Suppressor macrophage (primary cell): ENCODE data around the gene MCF2L2.
"Not testable (repeated sequence)": the region's sequence is repeated elsewhere in the genome, so short reads cannot be mapped to it uniquely, and the experiment has no call there.

Experiments used
- DNase-seq, 4 experiments: peaks; one replicate each; pipeline ENCODE4 v3.0.0-alpha.2; 2020 to 2022

The MCF2L2 gene

DNA sequence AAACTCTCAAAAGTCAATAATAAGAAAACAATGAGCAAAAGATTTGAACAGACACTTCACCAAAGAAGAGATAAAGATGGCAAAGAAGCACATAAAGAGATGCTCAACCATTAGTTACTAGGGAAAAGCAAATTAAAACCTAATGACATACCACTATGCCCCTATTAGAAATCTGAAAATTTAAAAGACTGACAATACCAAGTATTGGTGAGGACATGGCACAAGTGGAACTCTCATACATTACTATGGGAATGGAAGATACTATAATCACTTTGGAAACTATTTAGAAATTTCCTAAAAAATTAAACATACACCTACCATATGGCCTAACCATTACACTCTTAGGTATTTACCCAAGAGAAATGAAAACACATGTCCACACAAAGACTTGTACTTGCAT, 230.7 kb downstream of the MCF2L2 start:
- DNase-seq: no peak

DNA sequence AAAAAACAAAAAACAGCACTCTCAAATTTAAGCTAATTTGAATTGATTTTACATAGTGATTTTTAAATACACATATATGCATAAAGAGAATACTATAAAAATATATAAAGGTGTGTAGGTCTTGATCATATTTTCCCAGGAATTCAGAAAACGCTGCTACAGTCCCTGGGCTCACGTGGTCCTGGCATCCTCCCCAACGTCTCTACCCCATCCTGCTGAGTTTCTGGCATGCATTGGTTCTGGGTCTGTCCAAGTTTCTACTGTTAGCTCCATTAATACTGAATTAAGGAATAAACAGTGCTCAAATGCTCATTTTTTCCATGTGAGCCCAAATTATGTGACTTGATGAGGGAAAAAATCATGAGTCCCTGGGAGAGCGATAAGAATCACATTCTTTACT, 233.2 kb downstream of the MCF2L2 start:
- DNase-seq: no peak

DNA sequence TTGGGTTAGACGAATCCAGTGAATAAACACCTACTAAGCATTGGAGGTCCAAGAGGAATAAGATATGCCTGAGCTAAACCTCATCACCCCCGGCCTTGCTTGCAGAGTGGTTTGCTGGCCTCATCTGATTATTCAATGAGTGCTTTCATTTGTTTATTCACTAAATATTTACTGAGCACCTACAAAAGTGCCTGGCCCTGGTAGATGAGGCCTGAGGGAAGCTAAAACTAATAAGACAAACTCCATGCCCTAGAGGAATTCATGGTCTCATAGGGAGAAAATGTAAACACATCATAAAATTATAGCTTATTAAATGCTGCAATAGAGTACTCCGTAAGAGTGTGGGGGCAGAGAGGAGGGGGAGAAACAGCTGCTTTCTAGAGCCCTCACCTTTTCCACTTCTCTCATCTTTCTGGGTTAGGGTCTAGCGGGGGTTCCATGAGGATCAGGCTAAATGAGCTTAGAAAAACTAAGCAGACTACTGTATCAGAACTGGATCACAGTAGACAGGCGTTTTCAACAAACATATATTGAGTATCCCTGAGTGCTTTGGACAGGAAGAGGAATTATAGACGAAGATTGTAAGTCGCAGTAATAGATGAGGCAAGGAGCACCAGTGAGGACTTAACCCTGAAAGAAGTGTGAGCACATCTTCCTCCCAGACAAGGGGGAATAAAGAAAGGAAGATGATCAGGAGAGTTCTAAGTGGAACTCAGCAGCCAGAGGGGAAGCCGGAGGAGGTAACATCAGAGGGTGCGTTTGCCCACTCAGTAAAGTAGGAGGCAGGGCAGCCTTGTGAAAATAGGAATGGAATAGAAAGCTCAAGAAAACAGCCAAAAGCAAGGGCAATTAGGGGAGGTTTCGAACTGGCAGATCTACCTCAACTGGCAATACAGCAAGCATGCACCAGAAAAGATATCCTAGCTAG, 234.4 kb downstream of the MCF2L2 start:
- DNase-seq: peak; percentile 13 to 55 (median 52)

DNA sequence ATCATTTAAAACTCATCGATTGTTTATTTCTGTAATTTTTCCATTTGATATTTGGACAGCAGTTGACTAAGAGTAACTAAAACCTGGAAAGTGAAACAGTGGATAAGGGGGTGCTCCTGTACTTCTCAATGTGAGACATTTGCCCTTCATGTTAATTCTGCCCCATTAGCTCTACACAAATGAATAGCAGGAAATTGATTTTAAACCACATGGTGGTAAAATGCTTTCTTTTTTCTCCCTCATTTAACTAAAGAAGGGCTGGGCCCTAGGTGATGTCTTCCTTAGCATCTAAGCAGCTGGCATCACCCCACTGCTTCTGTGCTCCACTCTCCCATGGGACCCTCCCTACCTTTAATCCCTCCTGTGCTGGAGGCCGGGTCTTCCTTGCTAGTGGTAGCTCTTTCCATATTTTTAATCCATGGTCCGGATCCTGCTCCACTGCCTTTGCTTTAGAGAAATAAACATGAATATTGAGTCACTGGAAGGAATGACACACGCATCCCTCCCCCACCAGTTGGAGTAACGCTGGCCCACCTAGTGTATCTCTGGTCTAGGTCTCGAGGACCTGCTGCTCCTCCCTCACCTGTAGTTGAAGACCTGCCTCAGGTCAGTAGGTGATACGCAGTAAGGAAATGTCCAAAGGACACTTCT, 235.6 kb downstream of the MCF2L2 start:
- no peak for DNase-seq

DNA sequence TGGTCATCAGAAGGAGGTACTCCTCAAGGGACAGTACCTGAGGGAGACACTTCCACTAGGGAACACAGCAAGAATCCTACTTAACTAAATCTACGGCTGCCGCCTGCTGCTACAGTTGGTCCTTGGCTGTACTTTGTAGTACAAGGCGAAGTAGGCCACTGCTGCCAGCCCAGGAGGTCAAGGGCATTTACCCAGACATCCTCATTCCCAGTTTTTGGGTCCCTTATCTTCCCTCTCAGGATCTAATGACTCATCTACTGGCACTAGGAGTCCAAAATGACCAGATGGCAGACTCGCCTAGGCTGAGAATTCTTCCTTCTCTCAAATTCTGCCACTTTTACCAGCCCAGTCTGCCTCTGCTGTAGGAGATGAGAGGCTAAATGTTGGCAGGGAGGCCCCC, 238.8 kb downstream of the MCF2L2 start:
- no peak for DNase-seq

DNA sequence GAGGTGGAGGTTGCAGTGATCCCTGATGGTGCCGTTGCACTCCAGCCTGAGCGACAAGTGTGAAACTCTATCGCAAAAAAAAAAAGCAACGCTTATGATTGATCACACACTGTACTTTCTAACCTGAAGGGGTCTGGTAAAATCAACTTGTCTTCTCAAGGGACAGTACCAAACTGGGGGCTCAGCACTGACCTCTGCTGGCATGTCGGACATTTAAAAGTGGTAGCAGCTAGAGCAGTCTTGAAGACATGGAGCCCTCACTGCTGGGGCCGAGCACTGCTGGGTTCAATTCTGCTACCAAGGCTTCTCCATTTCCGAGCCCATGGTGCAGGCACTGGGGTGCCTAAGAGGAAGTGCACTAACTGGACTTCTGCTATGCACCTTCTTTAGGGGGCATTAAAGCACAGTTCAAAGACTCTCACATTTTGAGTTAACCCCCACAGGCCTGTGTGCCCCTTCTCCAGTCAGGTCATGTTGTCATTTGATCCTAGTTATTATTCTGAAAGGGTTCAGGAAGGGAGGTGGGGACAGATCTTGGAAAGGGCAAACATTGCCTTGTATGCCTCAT, 239.4 kb downstream of the MCF2L2 start:
- peak; percentile 50 to 71 (median 58) for DNase-seq

DNA sequence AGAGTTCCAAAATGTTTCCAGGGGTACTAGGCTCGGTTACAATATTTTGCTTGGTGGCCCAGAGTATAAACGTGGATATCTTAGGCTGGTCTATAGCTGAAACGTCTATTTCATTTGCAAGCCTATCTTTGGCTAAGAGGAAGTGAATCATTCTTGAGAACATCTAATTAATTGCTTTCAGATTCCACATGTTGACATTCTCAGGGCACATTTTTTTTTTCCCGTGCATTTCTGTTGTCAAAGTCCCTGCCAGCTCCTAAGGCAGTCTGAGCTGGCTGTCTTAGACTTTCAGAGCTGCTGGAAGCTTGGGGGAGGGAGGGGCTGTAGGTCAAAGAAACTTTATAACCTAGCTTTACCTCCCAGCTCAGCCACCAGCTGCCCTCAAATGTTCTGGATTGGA, 242.7 kb downstream of the MCF2L2 start:
- DNase-seq: peak in 3 of 4 experiments; percentile 13 to 54 (median 53)

DNA sequence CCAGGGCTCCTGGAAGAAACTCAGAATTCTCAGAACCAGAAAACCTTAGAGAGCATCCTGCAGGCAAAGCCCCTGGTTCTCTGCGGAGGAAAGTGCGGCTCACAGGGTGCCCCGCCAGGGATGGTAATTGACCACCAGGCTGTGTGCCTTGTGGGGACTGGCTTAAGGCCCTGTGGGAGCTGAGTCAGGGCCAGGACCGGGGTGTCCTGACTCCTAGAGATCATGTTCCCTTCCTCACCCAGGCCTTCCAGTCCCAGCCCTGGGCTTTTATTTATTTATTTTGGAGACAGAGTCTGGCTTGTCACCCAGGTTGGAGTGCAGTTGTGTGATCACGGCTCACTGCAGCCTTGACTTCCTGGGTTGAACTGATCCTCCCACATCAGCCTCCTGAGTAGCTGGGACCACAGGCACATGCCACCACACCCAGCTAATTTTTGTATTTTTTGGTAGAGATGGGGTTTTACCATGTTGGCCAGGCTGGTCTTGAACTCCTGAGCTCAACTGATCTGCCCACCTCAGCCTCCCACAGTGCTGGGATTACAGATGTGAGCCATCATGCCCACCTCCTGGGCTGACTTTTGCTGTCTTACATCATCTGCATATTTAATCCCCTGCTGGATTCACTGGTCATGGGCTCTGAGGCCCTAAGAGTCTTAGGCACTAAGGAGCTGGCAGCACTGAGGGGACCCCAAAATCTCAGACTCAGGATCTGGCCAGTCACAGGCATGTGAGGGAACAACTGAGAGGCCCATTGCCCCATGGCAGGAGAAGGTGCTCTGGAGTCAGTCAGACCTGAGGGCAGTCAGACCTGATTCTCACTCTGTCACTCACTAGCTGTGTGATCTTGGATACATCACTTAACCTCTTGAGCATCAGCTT, 245.4 kb downstream of the MCF2L2 start:
- no peak for DNase-seq

DNA sequence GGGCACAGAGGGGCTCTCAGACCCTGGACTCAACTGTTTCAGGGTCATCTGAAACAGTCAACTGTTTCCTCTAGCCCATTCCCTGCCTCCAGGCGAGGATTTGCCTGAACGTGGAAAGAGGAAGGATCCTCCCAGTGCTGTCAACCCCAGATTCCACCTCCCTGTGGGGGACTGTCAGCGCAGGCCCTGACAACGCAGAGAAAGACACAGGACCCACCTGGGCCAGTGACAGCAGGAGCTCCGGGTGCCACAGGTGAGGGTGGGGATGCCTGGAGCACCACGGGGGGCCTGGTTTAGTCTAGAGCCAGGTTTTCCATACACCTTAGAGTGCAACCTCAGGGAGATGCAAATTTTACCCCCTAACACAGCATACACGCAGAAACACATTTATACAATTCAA, 246.3 kb downstream of the MCF2L2 start:
- DNase-seq: no peak

DNA sequence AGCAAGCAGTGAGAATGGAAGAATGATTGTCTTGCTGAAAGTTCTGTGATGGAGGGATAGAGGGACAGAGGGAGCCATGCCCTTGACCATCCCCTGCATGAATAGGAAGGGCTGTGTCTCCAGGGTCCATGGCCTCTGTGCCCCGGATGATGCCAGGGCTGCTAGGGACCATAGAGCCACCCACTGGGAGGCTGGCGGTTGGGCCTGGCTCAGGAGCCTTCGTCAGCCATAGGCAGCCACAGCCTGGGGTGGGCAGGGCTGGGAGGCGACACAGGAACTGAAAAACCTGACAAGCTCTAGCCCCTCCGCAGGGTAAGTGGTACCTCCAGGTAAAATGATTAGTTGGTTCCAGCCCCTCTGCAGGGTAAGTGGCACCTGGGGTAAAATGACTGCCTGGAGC, 246.8 kb downstream of the MCF2L2 start:
- DNase-seq: no peak

DNA sequence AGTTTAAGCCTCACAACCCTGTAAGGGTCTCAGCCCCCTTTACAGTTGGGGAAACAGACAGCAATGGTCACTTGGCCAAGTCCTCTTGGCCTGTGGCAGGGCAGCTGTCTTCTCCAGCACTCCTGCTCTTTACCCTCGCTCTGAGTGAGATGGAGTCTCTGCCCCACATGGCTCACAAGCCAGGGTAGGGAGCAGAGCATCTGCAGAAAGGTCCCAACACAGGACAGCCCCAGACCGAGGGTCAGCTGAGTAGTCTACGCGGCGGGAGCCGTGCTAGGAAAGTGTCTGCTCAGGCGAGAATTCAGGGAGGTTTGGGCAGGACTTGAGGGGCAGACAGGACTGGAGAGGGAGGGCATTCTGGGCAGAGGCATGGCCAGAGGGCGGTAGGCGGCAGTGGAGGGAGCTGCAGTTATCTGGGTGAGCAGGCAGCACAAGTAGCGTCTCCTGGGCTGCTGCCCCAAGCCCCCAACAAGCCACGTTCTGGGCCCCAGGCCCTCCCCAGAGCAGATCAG, 247.6 kb downstream of the MCF2L2 start:
- no peak for DNase-seq

DNA sequence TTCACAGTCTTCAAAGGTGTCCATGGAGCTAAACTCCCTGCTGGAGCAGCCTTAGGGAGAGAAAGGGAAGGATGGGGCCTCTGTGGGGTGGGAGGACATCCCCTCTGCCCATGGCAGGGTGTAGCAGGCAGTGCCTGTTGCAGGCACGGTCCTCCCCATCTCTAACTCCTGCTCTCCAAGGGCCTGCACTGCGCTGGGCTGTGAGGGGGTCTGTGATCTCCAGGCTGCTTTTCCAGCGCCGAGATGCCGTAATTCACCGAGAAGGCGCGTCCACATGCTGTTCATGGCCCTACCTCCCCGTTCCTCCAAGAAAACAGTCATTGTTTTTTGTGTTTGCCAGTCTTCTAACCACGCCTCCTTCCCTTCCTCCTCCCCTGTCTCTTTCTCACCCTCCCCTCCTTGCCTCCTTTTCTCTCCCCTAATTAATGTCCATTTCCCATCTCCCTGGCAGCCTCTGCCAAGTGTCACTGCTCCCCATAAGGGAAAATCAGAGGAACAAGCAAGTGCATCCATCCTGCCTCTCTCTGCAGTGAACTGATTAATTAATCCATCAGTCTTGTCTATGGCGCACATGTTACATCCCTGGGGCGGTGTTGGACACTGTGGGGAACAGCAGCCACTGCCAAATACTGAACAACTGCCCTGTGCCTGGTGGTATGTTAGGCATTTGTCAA, 248.2 kb downstream of the MCF2L2 start:
- no peak for DNase-seq

DNA sequence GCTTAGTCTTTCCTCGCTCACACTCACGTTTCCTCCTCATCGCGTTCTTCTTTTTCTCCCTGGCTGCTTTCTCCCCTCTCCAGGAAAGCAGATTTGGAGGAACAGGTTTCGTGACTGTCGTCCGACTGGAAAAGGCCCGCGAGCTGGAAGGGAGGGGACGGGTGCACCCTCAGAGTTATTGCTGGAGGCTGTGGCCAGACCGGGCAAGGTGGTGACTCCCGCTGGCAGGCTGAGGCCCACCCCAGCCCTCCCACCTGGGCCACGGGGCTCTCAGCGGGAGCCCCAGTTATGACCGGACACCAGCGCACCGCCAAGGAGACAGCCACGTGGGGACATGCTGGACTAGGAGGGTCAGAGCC, 248.9 kb downstream of the MCF2L2 start:
- not testable (repeated sequence) for DNase-seq

DNA sequence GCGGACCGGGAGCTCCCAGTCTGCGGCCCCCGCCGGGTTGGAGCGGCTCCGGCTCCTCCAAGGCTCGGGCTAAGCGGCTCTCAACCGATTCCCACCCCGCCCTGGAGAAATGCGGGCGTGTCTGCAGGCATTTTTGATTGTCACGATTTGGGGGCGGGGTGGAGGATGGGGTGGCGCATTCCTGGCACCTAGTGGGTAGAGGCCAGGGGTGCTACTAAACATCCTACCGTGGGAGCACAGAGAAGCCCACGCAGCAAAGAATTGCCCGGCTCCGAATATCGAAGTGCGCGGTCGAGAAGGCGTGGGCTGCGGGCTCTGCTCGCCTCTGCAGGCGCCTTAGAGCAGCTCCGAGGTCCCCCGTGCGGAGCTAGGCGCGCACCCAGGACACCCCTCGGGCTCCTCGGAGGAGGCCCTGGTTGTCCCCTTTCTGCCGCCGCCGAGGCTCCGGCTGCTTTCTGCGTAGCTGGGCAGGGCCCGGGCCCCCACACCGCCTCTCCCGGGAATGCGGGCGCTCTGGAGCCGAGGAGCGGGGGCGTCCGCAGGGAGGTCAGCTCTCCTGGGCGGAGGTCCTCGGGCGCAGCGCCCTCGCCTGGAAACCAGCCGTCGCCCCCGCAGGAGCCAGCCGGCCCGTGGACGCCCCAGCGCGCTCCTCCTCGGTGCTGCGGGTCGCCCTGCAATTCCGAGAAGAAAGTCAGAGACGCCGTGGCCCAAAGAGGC, 249.4 kb downstream of the MCF2L2 start:
- peak; percentile 27 to 61 (median 36) for DNase-seq

DNA sequence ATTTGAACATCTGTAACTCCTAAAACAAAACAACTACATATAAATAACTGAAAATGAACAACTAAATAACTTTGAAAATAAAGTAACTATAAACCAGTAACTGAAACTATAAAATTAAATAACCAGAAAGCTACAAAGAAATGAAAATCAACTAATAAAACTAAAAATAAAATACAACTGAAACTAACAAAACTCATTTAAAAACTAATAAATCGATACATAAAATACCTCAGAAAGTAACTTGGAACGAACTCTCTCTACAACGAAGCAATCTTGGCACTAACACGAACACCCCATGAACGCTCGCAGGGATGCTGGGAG, 249.9 kb downstream of the MCF2L2 start:
- DNase-seq: no peak

DNA sequence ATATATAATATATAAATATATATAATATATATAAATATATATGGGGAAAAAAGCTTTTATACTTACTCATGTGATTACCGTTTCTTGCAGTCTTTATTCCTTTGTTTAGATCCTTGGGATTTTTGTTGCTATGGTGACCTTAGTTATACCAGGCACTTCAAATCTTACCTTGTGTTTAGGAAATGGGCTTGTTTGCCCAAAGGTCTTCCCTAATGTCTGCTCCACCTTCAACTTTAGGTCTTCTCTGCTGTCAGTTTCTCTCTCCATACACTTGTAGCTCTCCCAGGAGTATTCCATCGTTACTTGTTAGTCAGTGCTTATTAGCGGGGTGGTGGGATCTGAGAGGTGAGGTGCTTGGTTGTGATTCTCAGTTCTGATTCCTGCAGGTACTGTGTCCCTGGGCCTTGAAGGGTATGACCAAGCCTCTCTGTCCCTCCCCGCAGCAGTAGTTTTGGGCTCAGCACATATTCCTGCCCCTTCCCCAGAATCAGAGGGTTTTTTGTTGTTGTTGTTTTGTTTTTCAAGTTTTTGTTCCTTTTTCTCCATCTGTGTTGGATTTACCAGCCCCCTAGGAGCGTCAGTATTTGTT, 256.3 kb downstream of the MCF2L2 start:
- no peak for DNase-seq

DNA sequence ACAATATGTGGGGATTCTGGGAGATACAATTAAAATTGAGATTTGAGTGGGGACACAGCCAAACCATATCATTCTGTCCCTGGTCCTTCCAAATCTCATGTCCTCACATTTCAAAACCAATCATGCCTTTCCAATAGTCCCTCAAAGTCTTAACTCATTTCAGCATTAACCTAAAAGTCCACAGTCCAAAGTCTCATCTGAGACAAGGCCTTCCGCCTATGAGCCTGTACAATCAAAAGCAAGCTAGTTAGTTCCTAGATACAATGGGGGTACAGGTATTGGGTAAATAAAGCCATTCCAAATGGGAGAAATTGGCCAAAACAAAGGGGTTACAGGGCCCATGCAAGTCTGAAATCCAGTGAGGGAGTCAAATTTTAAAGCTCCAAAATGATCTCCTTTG, 260.4 kb downstream of the MCF2L2 start:
- not testable (repeated sequence) for DNase-seq

DNA sequence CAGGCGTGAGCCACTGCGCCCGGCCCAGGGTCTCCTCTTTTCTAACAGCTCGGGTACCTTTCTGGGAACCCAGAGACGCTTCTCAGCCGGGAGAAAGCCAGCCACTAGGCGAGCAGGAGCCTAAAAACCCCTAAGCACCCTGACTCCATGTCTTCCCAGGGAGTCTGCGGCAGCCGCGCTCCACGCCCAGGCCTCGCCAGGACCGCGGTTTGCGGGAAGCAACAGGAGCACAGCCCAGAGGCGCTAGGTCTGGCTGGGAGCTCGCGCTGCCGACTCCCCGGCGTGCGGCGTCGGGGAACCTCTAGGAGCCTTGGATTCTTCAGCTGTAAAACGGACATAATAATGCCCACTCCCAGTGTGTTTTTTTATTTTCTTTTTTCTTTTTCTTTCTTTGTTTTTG, 264.9 kb downstream of the MCF2L2 start:
- DNase-seq: no peak

DNA sequence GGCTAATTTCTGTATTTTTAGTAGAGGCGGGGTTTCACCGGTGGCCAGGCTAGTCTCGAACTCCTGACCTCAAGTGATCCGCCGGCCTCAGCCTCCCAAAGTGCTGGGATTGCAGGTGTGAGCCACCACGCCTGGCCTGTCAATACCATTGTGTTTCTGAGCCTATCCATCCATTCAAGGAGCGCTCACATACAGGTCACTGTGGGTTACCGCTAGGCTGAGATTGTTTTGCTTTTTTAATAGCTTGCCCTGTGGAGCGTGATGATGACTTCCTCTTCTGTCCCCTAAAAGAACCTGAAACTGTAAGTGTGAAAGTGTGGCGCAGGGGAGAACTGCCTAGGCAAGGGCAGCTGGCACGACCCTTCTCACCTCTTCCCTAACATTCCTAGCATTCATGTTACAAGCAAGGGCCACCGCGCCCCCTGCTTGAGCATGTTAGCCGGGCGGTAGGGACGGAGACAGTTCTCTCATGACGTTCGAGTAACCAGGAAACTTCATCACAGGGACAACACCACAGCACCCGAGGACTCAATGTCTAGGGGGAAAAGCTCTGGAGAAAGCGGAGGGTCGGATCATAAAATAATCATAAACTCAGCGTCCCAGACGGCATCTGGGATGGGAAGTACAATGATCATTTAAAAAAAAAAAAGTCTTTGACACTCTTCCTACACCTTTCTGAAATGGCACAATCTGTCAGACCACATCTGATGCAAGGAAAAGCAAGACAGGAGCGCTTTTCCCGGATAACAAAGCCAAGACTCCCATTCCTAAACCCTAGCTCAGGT, 266.7 kb downstream of the MCF2L2 start:
- DNase-seq: peak in 3 of 4 experiments; percentile 32 to 36 (median 34)

DNA sequence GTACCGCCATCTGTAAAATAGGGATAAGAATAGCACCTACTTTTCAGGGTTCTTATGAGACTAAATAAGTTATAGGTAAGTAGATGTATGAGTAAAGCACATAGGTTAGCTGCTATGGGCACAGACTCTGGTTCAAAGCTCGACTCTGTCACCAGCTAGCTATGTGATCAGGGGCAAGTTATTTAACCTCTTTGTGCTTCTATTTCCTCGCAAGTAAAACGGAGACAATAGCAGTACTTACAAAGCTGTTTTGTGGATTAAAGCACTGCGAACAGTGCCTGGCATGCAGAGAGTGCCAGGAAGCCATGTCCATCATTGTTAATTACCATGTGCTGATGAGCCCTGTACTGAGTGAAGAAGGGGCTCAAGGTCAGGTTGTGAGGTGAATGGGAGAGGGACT, 267.8 kb downstream of the MCF2L2 start:
- DNase-seq: no peak
